Right hindlimb (tissue), 1 donor: Measurements from ENCODE around the gene PRKCA.
"Not testable (repeated sequence)": the region's sequence is repeated elsewhere in the genome, so short reads cannot be mapped to it uniquely, and the experiment has no call there.

Experiments used
- DNase-seq: peaks from one replicate; pipeline ENCODE4 v3.0.0-alpha.2; 2018

The PRKCA gene

DNA sequence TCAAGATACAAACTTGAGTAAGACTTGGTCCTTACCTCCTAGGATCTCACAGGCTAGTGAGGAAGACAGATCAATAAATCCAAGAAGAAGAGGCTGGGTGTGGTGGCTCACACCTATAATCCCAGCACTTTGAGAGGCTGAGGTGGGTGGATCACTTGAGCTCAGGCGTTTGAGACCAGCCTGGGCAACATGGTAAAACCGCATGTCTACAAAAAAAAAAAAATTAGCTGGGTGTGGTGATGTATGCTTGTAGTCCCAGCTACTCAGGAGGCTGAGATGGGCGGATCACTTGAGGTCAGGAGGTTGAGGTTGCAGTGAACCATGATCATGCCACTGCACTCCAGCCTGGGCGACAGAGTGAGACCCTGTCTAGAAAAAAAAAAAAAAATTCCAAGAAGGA is 423.0 kb downstream of the PRKCA start:
- DNase-seq: not testable (repeated sequence)

DNA sequence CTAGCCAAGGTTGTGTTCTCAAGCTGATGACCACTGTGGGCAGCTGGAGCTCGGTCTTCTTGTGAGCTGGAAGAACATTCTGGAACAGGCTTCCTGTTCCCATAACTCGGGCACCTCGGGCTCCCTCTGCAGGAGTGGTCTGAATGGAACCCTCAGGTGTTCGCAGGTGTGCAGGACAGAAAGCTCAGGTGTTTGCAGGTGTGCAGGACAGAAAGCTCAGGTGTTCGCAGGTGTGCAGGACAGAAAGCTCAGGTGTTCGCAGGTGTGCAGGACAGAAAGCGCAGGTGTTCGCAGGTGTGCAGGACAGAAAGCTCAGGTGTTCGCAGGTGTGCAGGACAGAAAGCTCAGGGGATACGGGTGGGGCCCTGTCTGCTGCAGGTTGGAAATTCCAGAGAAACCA is 423.5 kb downstream of the PRKCA start:
- no peak for DNase-seq

DNA sequence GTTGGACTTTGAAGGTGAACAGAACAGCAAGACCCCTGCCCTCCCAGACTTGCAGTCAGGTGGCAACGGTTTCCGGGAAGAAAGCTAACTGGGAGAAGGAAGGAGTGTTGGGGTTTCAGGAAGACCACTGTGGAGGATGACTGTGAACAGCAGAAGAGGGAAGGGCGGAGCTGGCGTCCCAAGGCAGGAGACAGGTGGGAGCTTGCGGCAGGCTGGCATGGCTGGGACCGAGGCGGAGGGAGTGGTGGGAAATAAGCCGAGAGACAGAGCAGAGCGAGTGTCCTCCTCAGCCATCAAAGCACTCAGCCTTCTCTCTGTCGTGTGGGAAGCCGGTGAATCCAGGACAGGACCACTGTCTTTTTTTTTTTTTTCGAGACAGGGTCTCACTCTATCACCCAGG is 424.0 kb downstream of the PRKCA start:
- DNase-seq: no peak

DNA sequence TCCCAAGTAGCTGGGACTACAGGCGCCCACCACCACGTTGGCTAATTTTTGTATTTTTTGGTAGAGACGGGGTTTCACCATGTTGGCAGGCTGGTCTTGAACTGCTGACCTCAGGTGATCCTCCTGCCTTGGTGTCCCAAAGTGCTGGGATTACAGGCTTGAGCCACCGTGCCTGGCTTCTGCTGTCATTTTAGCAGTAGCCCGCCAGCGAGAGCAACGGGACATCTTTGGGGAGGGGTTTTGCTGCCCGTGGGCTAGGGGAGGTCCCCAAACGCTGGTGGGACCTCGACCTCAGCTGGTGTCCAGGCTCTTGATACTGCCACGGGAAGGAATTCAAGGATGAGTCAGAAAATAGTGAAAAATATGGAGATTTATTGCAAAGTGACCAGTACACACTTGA is 424.4 kb downstream of the PRKCA start:
- DNase-seq: no peak

DNA sequence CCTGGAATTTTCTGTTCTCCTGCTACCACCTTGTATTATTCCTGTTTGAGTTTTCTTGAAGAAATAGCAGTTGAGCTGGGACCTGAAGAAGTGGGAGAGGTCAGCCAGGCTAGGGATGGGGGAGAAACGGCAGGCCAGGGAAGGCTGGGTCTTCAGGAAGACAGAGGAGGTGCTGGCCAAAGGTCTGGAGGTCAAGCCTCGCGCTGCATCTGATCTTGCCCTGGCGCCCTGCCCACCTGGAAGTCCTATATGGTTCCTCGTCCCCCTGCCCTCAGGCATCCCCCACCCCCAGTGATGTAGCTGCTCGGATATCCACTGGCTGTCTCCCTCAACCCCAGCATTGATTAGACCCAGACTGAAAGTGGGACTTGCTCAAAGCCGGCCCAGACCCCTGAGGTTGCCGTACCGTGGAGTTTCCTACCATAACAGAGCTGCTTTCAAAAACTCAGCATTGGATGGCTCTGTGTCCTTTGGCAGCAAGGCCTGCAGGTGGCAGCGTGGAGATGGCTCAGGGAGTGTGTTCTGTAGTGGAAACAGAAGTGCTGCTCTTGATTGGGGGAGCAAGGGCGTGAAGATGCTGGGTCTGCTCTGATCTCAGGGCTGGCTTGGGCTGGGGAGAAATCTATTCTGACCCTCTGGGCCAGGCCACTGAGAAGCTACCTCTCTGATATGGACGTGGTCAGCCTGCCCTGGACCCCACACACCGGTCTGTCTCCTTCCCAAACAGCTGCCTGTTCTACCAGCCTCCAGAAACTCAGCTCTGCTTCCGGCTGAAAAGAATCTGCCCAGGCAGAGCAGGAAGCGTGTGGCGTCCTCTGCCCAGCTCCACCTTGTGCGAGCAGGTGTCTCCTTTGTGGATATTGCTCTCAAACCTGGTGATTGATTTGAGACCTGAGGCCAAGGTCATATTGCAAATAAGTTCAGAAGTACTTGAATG is 425.5 kb downstream of the PRKCA start:
- peak; percentile 83 for DNase-seq

DNA sequence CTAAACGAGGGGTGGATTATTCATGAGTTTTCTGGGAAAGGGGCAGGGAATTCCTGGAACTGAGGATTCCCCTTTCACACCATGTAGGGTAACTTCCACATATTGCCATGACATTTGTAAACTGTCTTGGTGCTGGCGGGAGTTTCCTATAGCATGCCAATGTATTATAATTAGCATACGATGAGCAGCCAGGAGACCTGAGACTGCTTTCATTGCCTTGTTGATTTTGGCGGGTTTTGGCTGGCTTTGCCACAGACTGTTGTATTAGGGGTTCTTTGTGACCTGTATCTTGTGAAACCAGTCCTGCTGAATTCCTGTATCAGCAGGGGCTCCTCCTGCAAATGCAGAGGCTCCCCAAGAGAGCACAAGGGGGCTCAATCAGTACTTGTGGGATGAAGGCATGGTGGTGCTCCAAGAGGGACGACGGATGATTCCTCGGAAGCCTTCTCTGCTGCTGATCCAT is 428.1 kb downstream of the PRKCA start:
- DNase-seq: no peak

DNA sequence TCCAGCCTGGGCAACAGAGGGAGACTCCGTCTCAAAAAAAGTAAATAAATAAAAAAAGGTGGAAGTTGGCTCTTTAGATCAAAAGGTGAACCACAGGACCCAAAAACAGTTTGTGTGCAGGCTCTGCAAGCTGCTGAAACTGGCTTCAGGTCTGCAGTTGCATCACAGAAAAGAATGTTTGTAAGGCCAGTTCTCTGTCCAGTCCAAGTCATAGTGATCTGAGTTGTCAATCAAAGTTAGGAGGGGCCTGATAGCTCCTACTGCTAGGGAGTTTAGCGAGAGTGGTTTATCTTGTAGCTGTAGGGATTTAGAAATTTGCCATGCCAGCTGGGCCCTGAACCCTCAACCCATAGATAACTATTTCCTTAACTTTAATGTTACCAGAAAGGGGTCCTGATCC is 431.3 kb downstream of the PRKCA start:
- no peak for DNase-seq

DNA sequence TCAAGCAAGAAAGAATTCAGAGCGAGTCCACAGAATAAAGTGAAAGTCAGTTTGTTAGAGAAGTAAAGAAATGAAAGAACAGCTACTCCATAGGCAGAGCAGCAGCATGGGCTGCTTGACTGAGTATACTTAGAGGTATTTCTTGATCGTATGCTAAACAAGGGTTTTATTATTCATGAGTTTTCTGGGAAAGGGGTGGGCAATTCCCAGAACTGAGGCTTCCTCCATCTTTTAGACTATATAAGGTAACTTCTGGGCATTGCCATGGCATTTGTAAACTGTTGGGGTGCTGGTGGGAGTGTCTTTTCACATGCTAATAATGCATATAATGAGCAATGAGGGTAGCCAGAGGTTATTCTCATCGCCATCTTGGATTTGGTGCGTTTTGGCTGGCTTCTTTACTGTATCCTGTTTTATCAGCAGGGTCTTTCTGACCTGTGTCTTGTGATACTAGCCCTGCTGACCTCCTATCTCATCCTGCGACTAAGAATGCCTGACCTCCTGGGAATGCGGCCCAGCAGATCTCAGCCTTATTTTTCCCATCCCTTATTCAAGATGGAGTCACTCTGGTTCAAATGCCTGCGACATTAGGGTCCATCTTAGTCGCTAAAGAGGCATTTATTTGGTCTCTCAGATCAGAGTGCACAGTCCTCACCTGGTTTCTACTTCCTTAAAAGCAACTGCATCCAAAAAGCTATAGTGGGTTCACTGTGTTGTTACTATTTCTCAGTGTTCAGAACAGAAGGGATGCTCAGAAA is 432.0 kb downstream of the PRKCA start:
- no peak for DNase-seq

DNA sequence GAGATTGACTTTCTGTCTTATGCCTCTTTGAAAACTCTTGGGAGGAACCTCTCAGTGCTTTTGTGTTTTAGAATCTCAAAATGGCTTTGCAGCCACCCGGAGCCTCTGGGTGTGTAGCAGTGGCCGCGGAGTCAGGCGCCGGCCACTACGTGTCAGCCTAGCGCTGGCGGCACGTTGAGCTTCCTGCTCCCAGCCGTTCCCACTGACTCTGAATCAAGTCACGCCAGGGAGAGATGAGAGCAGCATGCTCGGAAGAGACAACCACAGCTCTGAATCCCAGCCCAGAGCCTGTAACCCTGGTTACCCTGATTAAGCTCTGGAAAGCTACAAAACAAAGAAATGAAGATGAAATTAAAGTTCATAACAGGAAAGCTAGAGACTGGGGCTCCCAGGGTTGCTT is 435.1 kb downstream of the PRKCA start:
- DNase-seq: peak; percentile 85

DNA sequence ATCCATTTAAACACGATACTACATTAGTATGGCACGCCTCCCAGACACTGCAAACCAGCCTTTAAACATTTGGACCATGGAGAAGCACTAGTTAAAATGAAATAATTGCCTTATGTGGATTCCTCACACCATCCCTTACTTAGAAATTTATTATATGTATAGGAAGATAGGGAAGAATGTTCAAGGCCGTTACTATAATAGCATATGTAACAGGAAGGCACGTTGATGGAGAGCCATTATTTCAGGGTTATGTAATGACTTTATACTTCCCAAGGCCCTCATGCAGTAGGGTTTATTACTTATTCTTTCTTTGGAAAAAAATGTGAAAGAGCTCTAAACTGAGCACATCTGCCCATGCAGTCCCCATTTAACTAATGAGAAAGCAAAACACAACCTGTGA is 435.9 kb downstream of the PRKCA start:
- DNase-seq: no peak

DNA sequence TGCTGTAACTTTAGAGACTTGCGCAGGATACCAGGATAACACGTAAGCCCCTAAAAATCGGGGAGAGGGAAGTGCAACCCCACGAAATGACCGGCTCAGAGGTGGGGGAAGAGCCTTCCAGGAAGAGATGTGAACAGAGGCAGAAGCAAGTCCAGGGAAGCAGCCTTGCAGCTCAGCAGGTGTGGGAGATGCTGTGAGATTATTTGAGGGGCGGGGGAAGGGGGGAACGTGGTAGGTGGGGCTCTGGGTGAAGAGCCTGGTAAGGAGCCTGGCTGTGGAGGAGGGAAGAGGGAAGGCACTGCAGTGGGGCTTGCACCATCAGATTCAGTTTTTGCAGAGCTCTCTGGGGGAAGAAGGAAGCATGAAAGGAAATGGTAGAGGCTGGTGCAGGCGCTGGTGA is 437.1 kb downstream of the PRKCA start:
- no peak for DNase-seq

DNA sequence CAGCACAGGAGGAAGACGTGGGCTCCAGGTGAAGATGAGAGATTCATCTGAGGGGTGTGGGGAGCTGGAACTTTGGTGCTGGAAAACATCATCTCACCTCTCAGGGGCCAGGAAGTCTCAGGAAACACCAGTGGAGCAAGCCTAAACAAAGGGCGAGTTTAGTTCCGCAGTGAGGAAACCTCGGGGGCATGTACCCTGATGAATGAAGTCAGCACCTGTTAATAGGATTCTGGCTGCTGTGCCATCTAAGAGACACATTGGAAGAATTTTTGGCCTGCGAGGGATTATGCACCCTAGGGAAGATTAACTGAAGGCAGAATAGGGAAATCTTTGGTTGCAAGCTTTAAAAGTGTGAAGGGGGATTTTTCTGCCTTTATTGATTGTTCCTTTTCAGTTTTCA is 437.8 kb downstream of the PRKCA start:
- DNase-seq: no peak

DNA sequence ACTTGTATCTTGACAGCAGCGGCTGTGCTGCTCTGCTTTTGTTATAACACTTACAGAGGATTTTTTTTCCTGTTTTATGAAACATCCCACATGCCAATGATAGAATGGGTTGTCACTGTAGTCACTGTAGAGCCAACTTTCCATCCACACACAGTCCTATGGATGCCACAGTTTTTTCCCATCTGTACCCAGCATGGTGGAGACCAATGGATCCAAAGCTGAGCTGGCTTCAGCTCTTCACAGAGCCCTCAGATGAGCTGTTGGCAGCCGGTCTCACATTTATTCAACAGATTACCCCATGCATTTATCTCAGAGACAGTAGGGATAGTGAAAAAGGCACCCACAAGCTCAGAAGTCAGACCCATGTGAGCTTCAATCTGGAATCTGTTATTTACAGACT is 441.1 kb downstream of the PRKCA start:
- DNase-seq: no peak

DNA sequence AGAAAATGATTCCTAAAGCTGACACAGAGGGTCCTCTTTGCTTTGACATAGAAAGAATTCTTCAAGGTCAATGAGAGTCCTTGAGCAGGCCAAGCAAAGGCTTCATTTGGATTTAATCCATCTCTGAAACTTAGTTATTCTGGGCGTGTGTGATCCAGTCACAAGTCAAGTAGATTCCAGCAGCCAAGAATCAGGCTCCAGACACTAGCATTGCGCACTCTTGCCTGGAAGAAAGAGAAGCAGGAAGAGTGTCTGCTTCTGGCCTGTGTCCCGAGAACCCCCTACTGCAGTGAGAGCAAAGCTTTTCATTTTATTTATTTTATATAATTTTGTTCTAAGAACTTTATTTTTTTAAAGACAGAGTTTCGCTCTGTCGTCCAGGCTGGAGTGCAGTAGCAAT is 444.3 kb downstream of the PRKCA start:
- no peak for DNase-seq

DNA sequence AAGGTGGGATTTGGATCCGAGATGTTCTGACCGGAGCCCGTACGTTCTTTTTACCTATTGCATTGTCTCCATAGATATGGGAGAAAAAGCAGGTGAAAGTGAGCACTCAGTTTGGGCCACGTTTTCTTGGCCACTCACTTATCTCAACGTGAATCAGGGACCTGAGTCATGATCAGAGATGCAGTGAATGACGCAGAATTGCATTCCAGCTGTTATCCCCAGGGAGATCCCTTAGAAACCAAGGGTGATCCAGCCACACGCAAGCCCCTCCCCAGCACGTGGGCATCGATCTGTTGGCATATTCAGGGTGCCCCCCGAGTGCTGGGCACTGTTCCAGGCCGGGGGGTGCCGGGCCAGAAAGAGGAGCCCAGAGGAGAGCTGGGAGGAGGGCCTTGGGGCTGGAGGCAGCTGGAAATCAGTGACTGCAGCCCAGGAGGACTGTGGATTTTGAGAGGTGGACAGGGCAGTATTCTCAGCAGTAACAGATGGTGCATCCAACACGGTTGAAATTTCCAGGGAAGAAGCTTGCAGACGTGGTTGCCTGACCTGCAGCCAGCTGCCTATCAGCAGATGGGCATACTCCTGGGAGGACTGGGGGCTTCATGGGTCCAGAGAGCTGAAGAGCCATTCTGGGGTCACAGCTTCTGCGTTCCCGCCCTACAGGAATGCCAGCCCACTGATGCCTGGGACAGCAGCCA is 445.3 kb downstream of the PRKCA start:
- no peak for DNase-seq

DNA sequence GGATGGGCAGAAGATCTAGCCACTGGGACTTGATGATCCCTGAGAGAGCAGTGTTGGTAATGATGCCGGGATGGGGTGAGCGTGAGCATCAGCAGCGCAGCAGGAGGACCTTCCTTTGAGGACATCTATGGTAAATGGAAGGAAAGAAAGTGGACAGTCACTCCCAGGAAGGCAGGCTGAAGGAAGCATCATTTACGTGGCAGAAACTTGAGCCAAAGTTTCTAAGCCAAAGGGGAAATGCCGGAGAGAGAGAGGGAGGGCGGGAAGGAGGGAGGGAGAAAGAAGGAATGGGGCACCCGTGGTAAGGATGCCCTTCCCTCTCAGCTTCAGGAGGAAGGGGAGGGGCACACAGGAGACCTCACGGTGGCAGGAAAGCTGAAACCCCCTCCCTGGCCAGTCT is 446.2 kb downstream of the PRKCA start:
- no peak for DNase-seq

DNA sequence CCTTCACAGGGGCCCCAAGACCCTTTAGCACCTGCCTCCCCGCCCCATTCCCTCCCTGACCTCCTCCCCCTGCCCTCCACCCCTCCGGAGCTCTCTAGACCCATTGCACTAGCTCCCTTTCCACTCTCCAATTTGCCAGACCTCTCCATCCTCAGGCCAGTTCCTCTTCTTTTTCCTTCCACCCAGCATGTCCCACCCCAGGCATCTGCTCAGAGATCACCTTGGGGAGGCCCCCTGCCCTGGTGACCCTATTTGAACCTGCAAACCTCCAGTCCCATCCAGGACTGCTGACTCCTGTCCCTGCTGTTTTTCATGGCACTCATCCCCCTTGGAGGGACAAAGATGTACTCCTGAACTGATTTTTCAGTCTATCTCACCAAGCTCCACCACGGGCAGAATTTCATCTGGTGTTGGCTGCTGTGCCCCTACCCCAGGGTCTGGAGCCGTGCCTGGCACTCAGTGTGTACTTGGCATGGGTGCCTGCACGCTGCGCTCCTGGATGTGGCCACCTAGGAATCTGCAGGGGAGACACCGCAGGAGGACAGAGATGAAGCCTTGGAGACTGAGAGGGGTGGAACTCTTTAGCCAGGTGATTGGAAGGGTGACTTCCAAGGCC is 446.9 kb downstream of the PRKCA start:
- no peak for DNase-seq

DNA sequence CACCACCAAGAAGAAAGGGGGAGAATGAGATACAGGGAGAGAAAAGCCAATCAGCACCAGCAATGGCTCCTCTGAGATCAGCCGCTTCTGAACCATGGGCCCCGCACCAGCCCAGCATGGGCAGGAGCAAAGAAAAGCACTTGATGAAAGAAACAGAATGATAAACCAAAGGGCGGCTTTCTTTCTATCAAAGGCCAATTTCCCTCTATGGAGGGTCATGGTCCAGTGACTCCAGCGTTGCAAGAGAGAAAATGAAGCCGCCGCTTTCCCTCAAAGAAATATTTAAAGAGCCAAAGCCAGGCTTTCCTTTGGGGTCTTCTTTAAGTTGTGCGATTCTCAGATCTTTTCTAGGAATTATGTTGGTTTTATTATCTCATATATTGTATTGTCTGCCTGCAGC is 447.7 kb downstream of the PRKCA start:
- DNase-seq: no peak

DNA sequence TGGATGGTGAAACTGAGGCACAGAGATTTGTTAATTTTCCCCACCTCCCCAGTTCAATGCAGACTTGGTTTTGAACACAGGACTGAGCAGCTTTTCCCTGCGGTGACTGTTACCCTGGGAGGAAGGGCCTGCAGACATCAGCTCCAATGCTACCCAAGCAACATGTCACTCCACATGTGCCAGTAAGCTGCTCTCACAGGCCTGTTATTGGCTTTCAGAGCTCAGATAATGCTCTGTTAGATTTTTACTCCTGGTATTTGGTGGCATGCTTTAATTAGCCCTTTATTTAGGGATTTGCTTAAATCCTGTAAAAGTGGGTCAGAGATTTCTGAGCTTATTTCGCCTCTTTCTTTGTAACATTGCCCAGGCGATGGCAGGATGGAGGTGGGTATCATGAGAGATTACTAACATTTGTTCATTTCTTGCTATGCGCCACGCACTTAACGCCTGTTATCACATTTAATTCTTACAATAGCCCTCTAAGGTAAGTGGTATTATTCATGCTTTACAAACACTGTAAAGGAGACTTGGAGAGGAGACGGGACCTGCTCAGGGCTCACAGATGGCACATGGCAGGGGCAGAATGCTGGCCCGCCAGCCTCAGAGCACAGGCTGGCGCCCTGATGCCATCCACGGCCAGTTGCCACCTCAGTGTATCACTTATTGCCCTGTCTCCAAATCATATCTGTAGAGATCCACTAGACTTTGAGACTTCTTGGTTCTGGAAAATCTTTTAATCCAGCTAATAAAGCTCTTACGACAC is 448.5 kb downstream of the PRKCA start:
- DNase-seq: no peak

DNA sequence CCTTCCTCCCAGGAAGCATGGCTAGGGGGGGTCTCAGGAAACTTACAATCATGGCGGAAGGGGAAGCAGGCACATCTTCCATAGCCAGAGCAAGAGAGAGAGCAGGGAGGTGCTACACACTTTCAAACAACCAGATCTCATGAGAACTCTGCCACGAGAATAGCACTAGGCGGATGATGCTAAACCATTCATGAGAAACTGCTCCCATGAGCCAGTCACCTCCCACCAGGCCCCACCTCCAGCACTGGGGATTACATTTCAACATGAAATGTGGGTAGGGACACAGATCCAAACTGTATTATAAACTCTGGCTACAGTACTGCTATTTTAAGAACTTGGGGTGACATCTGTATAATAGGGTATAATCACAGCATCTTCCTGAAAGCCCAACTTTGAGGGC is 449.4 kb downstream of the PRKCA start:
- no peak for DNase-seq

DNA sequence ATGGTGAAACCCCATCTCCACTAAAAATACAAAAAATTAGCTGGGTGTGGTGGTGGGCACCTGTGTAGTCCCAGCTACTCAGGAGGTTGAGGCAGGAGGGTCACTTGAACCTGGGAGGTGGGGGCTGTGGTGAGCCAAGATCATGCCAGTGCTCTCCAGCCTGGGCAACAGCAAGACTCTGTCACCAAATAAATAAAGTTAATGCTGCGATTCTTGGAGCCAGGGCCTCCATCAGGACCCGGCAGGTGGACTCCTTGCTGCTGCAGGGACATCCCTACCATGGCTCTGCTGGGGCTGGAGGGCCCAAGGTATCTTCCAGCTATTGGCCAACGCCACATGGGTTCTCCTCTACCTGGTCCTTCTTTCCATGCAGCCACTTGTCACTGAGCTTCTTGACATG is 450.0 kb downstream of the PRKCA start:
- no peak for DNase-seq
